ENCODE measurements around the gene BRICD5. TPM values are rescaled to one million over a fixed set of nuclear protein-coding genes. Genes with fewer than 3 reads are reported as not detected.

Gene BRICD5
- total and polyA plus RNA-seq, 2 of the 4 experiments (the other 2 are of a cell fraction) = 0.18 to 0.94 TPM

- ChIA-PET POLR2A (ENCODE audit: unreplicated experiment) (no interaction called here), CTCF (no interaction called here)
- Histone ChIP-seq H3K27me3 (ENCODE audit: control insufficient read depth, insufficient read depth, low read length) (no peaks in the 10 kb centered on the region), H4K5ac (ENCODE audit: low read depth, low read length) (no peak overlapping the region), H3K9me3 (ENCODE audit: control insufficient read depth, insufficient read depth, low read length) (no peaks in the 10 kb centered on the region), H3K9ac (ENCODE audit: low read depth, low read length) (no peak overlapping the region), H2BK5ac (ENCODE audit: low read depth, low read length, poor library complexity, severe bottlenecking) (no peak overlapping the region), H3K9me1 (ENCODE audit: insufficient read depth, low read length) (no peaks in the 10 kb centered on the region), H2AK5ac (ENCODE audit: low read depth, low read length) (no peak overlapping the region), H3K18ac (ENCODE audit: low read depth, low read length) (no peak overlapping the region), H3K27ac (ENCODE audit: insufficient read depth, low read length) (no peak overlapping the region), H3K4ac (ENCODE audit: low read depth, low read length) (no peak overlapping the region), H3K36me3 (ENCODE audit: control insufficient read depth, insufficient read depth, low read length) (peaks cover 66% of the 10 kb centered on the region), H2BK120ac (ENCODE audit: low read depth, low read length) (no peak overlapping the region), H4K20me1 (ENCODE audit: insufficient read depth, low read length) (peaks cover 6% of the 10 kb centered on the region), H2AK9ac (replicated peaks; ENCODE audit: low read depth, low read length, poor library complexity) (no peak overlapping the region), H3K23ac (ENCODE audit: low read depth, low read length) (no peak overlapping the region), H3K79me1 (ENCODE audit: low read depth in 1 of 2, low read length in 2 of 2) (peaks cover 0 to 4% of the 10 kb centered on the region in 2 experiments; a peak in 3 of 4 replicates), H3K14ac (replicated peaks; ENCODE audit: low read depth, low read length) (no peak overlapping the region), H2AFZ (replicated peaks; ENCODE audit: low read length, poor library complexity) (no peak overlapping the region), H3K56ac (ENCODE audit: extremely low read depth, insufficient read depth, low read length) (no peak overlapping the region), H3K4me2 (ENCODE audit: low read depth, low read length) (no peak overlapping the region), H2BK20ac (ENCODE audit: low read depth, low read length) (no peak overlapping the region), H2BK15ac (ENCODE audit: low read depth, low read length) (no peak overlapping the region), H4K91ac (ENCODE audit: insufficient read depth, low read depth, low read length) (no peak overlapping the region), H3K4me3 (ENCODE audit: insufficient read depth, low read depth, low read length) (no peak overlapping the region), H3K4me1 (ENCODE audit: control insufficient read depth, insufficient read depth, low read length) (no peaks in the 10 kb centered on the region), H4K8ac (ENCODE audit: low read depth in 2 of 2, low read length in 2 of 2) (no peak overlapping the region)
- dilution Hi-C loops (cut with HindIII; ENCODE audit: low sequenced_read_pairs, unreplicated experiment) = no loop called here
- no peak for TF ChIP-seq RAD21 (IDR thresholded peaks at IDR 0.05; ENCODE audit: low read length)
- TF ChIP-seq CTCF (conservative IDR thresholded peaks at IDR 0.05; ENCODE audit: low read depth, low read length) = no peak
- TF ChIP-seq FOS (IDR thresholded peaks at IDR 0.05; ENCODE audit: low read depth, low read length) = no peak
- TF ChIP-seq CHD1 (IDR thresholded peaks at IDR 0.05; ENCODE audit: low read depth, low read length) = no peak
- TF ChIP-seq RCOR1 (IDR thresholded peaks at IDR 0.05; ENCODE audit: insufficient replicate concordance, low read length) = no peak
- TF ChIP-seq RFX5 (IDR thresholded peaks at IDR 0.05; ENCODE audit: low read depth, low read length) = no peak
- TF ChIP-seq MXI1 (IDR thresholded peaks at IDR 0.05; ENCODE audit: borderline replicate concordance, low read depth, low read length) = no peak
- TF ChIP-seq MAFK (IDR thresholded peaks at IDR 0.05; ENCODE audit: low read depth, low read length) = no peak
- no peak for TF ChIP-seq MAZ (IDR thresholded peaks at IDR 0.05; ENCODE audit: borderline replicate concordance, low read depth, low read length)
- TF ChIP-seq ELK1 (IDR thresholded peaks at IDR 0.05; ENCODE audit: borderline replicate concordance, low read depth, low read length) = no peak
- no peak for TF ChIP-seq CEBPB (IDR thresholded peaks at IDR 0.05; ENCODE audit: low read depth, low read length)
- TF ChIP-seq POLR2A (IDR thresholded peaks at IDR 0.05; ENCODE audit: low read depth, low read length) = no peak
- intact Hi-C loops (cut with micrococcal nuclease) = no loop called here
- no peak for DNase-seq
- 95% methylated on average over 8 of the region's 28 CpGs; no CpG with 5 or more reads in 1 of the 2 experiments for WGBS, 2 experiments (ENCODE audit: extremely low coverage in 2 of 2, insufficient read length in 1 of 2)
- no TSS peak for BruUV-seq (replicated peaks)
- ATAC-seq (ENCODE audit: low read depth) = no peak
- in situ Hi-C loops (cut with MboI; ENCODE audit: low sequenced_read_pairs) = no loop called here
Measured at GRCh38 chr16:2171601-2172178, 39.0 kb downstream of the BRICD5 start.

Data from IMR-90 (cell line).